T-helper 2 cell (primary cell): ENCODE data around the gene CIITA.

Experiments used
- DNase-seq, 5 experiments: peaks; one replicate each; pipeline versions ENCODE4 v3.0.0 to v3.0.0-alpha.2; 2012 to 2022

The CIITA gene

DNA sequence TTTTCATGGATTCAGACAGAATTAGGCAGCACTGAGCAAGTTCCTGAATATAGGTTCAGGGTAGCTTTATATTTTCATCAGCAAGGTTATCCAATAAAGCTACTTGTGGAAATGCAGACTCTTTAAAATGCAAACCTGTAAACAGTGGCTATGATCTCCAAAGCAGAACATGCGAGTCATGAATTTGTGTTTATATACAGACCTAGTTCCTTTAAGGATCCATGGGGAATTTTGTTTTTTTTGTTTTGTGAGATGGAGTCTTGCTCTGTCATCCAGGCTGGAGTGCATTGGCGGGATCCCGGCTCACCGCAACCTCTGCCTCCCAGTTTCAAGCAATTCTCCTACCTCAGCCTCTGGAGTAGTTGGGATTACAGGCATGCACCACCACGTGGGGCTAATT lies 82.2 kb downstream of the CIITA start:
- DNase-seq, result no peak

DNA sequence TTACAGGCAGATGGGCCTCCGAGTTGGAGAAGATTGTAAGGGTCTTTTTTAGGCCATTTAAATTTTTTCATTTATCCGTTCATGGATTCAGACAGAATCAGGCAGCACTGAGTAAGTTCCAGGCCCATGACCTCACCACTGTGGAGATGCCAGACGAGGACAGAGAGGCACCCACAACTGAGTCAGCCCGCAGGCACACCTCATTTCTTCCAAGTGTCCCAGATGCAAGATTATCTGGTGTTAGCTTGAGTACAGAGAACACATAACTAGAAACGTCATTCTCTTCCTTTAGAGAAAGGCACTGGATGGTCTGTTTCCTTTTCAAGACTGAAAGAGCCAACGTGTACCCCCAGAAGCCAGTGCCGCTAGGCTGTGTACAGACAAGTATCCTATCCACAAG lies 84.2 kb downstream of the CIITA start:
- DNase-seq, result peak in 1 of 5 experiments; percentile 71

DNA sequence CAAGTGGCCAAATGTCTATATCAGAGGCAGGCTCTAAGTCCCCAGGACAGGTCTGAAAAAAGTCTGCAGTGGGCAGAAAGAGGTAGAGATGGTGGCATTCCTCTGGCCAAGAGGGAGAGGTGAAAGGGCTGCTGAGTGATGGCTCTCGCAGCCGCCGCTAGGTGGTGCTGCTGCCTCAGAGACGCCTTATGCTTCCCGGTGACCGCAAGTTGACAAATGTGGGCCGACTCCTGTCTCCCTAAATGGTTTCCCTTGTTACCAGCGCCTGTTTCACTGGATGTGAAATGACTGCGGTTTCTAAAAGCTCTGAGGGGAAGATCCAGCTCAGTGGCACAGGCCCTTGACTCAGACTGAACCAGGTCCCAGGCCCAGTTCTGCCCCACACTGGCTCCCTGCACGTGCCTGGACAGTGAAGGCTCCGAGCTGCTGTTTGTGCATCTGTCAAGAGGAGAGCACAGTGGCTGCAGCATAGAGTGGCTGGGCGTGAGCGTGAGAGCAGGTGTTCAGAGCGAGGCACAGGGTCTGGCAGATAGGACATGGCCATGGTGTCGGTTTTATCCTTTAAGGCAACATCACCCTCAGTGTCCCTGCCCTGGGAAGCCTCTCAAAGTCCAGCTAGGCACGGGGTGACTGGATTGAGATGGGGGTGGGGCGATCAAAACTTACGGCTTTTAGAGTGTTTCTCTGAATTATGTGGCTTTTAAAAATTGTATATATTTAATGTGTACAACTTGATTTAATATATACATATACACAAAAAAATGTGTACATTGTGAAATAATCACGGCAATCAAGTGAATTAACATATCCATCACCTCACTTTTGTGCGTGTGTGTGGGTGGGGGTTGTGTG lies 87.3 kb downstream of the CIITA start:
- peak; percentile 59 to 85 (median 77) for DNase-seq

GRCh38 chr16:10964891-10965326 lies 87.9 kb downstream of the CIITA start:
- DNase-seq, result peak in 4 of 5 experiments; percentile 46 to 96 (median 64)

DNA sequence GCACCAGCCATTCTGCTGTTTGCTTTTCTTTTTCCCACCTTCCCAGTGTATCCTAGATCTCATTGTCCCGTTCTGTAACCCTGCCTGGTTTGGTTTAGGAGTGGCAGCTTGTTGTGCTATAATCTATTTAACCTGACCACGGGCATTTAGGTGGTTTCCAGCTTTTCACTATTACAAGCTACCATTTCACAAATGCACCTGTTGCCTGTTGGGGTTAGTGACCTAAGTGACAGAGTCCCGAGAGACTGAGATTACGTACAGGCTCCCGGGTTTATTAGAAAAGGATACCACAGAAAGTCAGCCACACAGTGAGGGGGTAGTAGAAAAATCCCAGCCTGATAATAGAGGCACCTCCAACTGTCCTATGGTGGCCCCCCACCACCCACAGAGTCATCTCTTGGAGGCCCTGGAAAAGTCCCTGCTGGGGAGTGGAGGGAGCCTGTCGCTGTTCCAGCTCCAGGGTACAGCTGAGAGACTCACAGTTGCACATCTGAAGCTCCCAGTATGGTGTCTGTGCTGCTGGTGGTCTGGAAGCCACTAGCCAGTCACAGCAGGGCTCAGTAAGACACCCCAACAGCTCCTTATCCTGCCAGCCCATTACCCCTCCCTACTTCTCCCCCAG lies 88.5 kb downstream of the CIITA start:
- DNase-seq, result peak in 2 of 5 experiments; percentile 39 to 87

- DNase-seq, result no peak
Measured at GRCh38 chr16:10966129-10966528, 89.1 kb downstream of the CIITA start.

DNA sequence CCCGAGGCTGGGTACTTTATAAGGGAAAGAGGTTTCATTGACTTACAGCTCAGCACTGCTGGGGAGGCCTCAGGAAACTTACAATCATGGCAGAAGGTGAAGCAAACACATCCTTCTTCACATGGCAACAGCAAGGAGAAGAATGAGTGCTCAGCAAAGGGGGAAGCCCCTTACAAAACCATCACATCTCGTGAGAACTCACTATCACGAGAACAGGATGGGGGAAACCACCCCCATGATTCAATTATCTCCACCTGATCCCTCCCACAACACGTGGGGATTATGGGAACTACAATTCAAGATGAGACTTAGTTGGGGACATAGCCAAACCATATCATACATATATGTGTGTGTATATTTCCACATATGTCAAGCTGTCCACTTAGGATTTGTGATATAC lies 89.6 kb downstream of the CIITA start:
- DNase-seq, result peak in 1 of 5 experiments; percentile 82

DNA sequence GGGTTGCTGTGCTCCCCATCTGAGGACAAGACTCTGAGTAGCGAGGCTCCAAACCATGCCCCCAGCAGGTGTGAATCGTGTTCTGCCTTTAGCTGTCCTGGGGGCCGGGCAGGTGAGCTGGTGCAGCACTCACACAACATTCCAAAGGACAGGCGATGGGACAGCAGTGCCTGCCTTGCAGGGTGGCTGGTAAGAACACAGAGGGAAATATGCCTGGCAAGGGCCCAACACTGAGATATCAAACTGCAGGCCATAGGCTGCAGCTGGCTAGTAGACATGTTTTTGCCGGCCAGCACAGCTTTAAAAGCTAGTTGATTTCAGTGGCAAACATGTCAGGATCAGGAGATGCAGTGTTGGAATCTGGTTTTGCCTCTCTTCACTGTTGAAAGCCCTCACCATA lies 91.0 kb downstream of the CIITA start:
- no peak for DNase-seq

DNA sequence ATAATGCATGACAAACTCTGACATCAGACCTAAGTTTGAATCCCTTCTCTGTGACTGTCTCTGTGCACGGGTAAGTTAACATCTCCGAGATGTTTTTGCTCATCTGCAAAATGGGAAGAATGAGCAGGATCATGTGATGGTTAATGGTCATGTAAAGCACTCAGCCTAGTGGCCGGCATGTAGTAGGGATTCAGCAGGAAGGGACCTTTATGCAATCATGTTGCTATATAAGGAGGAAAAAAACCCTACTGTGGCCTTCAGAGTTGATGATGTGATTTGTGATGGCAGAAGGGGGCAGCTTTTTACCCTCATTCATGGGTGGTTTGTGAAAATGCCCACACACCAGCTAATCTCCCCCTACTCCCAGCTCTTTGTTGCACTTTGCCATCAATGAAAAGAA lies 91.5 kb downstream of the CIITA start:
- DNase-seq, result no peak

GRCh38 chr16:10969615-10970014 lies 92.6 kb downstream of the CIITA start:
- no peak for DNase-seq

- no peak for DNase-seq
Measured at GRCh38 chr16:10970065-10970464, 93.1 kb downstream of the CIITA start.

- peak in 2 of 5 experiments; percentile 21 to 72 for DNase-seq
Measured at GRCh38 chr16:10971560-10971961, 94.6 kb downstream of the CIITA start.

DNA sequence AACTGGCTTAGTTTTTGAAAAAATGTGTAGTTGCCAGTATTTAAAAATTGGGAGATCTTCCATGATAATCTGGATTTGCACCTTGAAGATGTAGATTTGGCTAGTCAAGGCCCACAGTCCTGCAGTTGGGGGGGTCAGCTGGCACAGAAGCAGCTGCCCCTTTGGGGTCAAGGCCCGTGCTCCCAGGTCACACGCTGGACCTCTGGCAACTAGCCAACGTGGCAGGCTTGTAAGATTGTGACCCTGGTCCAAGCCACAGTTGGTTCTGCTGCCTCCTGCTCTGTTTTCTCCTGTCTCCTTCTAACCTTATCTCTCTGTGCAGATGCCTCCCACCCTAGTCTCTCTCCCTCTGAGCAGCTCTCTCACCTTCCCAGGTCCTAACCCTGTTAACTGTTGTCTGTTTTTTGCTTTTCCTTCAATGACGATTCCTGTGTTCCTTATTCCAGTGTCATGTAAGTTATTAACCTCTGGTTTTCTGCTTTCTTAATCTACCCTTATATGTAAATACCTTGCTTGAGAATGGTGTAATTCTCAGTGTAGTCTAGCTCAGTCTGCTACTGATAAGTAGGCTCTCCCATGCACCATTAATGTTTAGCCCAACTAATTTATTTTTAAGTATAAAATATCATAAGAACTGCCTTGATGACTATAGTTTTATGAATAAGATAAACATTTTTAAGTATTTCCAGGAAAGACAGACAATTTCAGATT lies 95.3 kb downstream of the CIITA start:
- no peak for DNase-seq

DNA sequence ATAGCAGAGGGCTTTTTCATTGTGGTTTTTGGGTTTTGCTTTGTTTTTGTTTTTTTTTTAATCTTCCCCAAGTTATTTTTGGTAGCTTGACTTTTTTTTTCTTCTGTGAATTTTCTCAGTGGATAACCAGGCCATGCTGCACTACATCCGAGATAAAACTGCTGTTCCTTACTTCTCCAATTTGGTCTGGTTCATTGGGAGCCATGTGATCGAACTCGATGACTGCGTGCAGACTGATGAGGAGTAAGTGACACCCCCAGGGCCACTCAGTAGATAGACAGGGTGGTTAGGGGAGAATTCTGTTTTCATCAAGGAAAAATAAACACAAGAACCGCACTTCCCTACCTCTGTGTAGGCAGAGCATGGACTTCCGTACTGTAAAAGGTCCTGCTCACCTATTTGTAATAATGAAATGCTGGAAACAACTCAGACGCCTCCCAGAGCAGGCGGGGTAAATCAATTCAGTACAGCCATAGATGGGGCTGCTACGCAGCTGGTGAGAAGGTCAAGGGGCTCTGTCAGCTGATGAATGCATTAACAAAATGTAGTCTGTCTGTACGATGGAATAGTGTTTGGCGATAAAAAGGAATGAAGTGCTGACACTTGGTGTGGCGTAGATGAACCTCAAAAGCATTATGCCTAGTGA lies 95.9 kb downstream of the CIITA start:
- DNase-seq, result no peak

DNA sequence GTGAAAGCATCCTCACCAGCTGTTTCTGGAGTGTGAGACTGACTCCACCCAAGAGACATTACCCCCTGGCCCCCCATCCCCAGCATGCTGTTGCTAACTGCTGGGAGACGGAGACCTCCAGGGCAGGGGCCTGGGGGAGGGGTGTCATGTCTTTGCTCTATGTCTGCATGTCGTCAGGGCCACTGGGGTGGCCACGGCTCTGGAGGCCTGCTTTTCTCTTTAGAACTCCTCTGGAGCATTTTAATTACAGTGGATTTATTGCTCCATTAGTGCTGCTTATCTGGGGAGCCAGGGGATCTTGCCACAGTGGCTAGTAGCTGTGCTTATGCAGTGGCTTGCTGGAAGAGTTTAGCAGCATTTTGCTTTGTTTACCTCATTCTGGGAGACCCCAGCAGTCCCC lies 99.6 kb downstream of the CIITA start:
- DNase-seq, result no peak

DNA sequence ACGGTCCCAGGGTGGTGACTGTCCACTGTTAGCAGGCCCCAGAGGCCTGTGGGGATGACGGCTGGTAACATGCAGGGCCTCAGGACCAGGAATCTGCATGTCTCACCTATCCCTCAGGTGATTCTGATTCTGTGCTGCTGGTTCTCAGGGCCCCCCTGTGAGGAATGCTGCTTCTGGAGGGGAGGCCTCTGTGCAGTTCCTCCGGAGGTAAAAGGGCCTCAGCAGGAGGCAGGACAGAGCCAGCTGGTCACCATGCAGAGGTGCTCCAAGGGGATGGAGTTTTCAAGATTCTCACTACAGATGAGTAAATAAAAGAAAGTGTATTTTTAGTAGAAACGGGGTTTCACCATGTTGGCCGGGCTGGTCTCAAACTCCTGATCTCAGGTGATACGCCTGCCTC lies 101.1 kb downstream of the CIITA start:
- DNase-seq, result no peak

- no peak for DNase-seq
Measured at GRCh38 chr16:10978871-10979446, 102.0 kb downstream of the CIITA start.

GRCh38 chr16:10979717-10980601 lies 103.0 kb downstream of the CIITA start:
- no peak for DNase-seq

- DNase-seq, result no peak
Measured at GRCh38 chr16:10980813-10981212, 103.8 kb downstream of the CIITA start.

GRCh38 chr16:10981697-10982216 lies 104.8 kb downstream of the CIITA start:
- DNase-seq, result peak in 2 of 5 experiments; percentile 9 to 90

DNA sequence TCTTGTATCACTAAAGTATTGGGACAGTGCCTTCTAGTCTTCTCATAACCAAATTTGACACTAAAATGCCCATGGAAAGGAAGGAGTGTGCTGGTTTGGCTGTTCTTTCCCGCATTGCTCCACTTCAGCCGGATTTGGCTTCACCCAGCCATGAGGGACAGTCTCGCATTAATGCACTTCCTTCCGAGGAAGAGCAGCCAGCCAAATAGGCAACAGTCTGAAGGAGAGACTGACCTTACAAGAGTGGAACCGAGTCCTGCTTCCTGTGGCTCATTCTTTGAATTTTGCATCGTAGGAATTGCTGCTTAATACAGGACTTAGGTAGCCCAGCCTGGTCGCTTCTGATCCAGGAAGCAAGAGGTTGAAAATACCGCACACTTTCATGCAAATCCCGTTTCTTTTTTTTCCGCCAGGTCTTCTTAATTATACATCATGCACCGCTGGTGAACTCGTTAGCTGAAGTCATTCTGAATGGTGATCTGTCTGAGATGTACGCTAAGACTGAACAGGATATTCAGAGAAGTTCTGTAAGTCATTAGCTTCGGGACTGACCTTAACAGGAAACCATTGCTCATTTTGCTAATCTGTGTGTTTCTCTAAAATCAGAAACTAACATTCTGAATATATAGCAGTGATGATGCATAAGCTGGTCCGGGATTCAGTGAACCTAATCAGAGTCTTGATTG lies 105.6 kb downstream of the CIITA start:
- peak in 1 of 5 experiments; percentile 70 for DNase-seq
